ENCODE data around the gene ICAM4. TPM values are rescaled to one million over a fixed set of nuclear protein-coding genes. Genes with fewer than 3 reads are reported as not detected.
A peak's percentile ranks its signal among the peaks of the same experiment; 100 is the strongest.

ICAM4 gene
- total RNA-seq, 3 donors from 2014 or later: 0.24 to 0.32 TPM; not detected in 1

GRCh38 chr19:10332158-10332964 is 45.6 kb downstream of the ICAM4 start:
- H3K4me1 ChIP-seq (ENCODE audit: low read depth): peaks cover 19% of the 10 kb centered on the region
- DNase-seq (peak in 2 of 3 donors; percentile 70 to 71), ATAC-seq (peak; percentile 54)
- intact Hi-C loops (cut with DNase I, micrococcal nuclease): no loop called here
- H3K36me3 ChIP-seq (ENCODE audit: low read depth): peaks cover 11% of the 10 kb centered on the region
- peak overlapping the region; percentile 75 for H3K4me3 ChIP-seq
- no peak for TF ChIP-seq CTCF (IDR thresholded peaks at IDR 0.05)
- H3K9me3 ChIP-seq: no peaks in the 10 kb centered on the region

DNA sequence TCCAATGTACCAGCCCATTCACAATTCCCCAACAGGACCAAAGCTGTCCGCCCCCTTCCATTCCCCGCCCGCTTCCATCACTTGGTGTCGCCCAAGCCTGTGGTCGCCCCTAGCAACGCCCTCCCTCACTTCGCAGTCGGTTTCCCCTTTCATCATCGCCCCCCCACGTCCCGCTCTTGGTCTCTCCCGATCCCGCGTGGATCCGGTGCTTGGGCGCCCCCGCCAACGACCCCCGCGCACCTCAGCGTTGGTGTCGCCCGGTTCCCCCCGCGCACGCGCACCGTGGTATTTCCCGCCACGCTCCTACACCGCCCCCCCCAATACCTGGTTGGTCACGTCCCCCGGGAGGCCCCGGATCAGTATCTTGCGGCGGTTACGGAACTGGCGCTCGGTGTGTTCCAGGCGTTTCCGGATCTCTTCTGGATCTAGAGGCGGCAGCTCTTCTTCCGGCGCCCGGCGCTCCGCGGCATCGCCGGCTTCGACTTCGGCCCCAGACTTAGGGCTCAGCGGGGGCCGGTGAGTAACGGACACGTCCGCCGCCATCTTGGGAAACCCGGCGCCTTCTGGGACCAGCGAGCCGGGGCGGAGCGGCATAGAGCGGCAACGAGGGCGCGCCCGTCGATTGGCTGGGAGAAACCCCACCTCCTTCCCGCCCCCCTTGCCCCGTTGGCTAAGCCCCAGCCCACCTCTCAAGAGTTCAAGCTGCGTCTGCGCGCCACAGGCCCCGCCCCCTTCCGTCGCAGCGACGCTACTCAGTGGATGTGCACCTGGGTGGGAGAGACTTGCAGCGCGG is 46.4 kb downstream of the ICAM4 start, which contains the start of gene RAVER1:
Gene RAVER1, minus strand, starts transcription at position 565 of the 793 bp plus-strand sequence. Its CDS starts 22 bp downstream, at position 543.
- ATAC-seq (peak; percentile 90), DNase-seq (peak; percentile 98 to 99 (median 99))
- H3K4me3 ChIP-seq: peak within 1 kb of the TSS; percentile 75
- intact Hi-C loops (cut with DNase I, micrococcal nuclease): no loop called here
- H3K9me3 ChIP-seq: no peaks in the 10 kb centered on the region
- peaks cover 19% of the 10 kb centered on the region for H3K4me1 ChIP-seq (ENCODE audit: low read depth)
- H3K36me3 ChIP-seq (ENCODE audit: low read depth): peaks cover 6% of the 10 kb centered on the region
- no peak for TF ChIP-seq CTCF (IDR thresholded peaks at IDR 0.05)

DNA sequence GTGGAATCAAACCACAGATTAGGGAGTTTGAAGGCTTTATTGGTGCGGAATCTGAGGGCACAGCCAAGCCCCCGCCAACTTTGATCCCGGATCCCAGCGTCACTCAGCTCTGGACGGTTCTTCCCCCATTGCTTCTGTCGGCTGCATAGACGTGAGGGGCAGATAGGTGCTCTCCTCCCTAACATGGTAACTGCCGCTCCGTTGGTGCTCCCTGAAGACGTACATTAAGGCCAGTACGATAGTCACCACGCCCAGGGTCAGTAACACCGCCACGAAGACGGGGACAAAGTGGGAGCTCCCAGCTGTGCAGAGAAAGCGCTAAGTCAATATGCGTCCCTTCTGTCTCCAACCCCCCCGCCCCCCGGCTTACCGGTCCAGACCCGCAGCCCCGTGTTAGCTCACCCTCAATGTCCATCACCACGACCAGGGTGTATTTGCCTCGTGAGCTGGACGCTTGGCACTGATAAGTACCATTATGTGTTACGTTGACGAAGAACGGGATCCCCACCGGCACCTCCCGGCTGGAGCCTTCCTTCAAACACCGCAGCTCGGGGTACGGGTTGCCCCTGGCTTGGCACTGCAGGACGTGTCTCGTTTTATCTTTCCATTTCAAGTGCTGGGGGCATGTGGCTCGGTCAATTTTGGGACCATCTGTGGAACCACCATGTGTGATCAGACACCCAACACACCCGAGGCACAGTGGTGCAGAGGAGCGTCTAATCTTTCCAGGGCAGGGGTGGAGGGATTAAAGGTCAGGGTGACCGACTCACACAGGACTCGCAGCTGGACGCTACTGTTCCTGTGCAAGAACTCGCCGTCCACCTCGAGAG is 47.2 kb downstream of the ICAM4 start:
- ATAC-seq (peak; percentile 6), DNase-seq (peak in 1 of 3 donors; percentile 56)
- peaks cover 19% of the 10 kb centered on the region for H3K4me1 ChIP-seq (ENCODE audit: low read depth)
- intact Hi-C loops (cut with DNase I, micrococcal nuclease): no loop called here
- no peaks in the 10 kb centered on the region for H3K9me3 ChIP-seq
- peak overlapping the region; percentile 22 for H3K4me3 ChIP-seq
- peaks cover 3% of the 10 kb centered on the region for H3K36me3 ChIP-seq (ENCODE audit: low read depth)
- no peak for TF ChIP-seq CTCF (IDR thresholded peaks at IDR 0.05)

GRCh38 chr19:10334588-10335351 is 48.0 kb downstream of the ICAM4 start:
- Histone ChIP-seq H3K9me3 (no peaks in the 10 kb centered on the region), H3K36me3 (ENCODE audit: low read depth) (no peaks in the 10 kb centered on the region), H3K4me3 (peak overlapping the region; percentile 22), H3K4me1 (ENCODE audit: low read depth) (peaks cover 19% of the 10 kb centered on the region)
- ATAC-seq: peak; percentile 77
- intact Hi-C loops (cut with DNase I, micrococcal nuclease): no loop called here
- TF ChIP-seq CTCF (IDR thresholded peaks at IDR 0.05): no peak
- DNase-seq: peak; percentile 96 to 99 (median 98)
